HG02870 (cell line): ENCODE results near the gene FAHD2B.
A peak's percentile ranks its signal among the peaks of the same experiment; 100 is the strongest.
"Not testable (repeated sequence)": the region's sequence is repeated elsewhere in the genome, so short reads cannot be mapped to it uniquely, and the experiment has no call there.

ENCODE experiments used
- ATAC-seq: cut with Tn5 transposase; IDR thresholded peaks from one replicate; pipeline ENCODE4 v1.9.1; 2021; ENCODE audit warnings: mild to moderate bottlenecking, moderate library complexity; ENCODE audit not compliant: unreplicated experiment

Gene FAHD2B

DNA sequence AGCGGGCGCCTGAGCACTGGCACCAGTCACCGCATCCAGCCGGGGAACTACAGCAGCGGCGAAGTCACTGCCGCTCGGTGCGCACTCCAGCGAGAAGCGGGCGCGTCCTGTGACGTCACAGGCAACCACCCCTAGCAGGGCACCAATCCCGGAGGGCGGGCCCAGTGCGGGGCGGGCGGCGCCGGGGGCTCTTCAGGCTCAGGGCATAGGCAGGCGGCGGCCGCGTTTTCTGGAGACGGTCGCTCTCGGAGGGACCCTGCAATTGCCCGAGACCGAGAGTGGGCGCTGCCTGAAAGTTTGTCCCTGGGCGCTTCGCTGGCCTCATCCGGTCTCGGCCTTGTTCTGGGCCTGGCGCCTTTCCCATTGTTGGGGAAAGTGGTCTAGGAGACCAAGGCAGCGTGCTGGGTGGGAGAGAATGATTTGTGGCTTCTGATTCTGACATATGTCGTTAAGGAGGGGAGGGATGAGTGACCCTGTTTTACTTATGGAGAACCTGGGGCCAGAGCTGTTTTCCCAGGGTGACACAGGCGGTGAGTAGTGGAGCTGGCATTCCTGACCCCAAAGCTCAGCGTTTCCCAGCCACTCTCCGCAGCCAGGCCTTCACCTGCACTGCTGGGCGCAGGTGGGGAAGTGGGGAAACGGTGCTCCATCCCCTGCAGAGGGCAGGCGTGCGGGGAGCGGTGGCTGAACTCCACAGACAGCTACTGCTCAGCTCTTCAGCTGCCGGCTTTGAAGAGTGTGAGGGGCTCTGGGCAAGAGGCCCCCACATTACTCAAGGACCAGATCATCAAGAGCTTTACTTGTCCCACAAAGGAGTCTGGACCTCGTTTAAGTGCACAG, at the start of gene FAHD2B:
Gene FAHD2B (minus strand): TSS at position 111 of the 840 bp plus-strand sequence. CDS start 3,176 bp downstream, outside the sequence.
- peak; percentile 87 for ATAC-seq

DNA sequence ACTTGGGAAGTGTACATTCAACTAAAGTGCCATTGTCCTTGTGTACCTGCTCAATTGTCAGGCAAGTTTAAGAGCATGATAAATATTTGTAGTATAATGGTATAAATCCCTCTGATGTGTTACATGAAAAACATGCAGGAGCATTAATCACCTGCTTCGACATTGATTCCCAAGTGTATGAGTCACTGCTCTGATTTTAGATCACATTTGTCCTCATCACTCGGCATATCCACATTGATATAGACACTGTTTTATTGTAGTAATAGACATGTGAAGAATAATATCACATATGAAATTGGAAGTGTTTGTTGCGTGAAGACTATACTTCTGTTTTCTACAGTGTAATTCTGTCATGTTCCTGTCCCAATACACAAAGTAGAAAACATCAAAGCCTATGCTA, 49.3 kb upstream of the FAHD2B start:
- ATAC-seq, result not testable (repeated sequence)

GRCh38 chr2:97129090-97129489, 34.4 kb upstream of the FAHD2B start:
- not testable (repeated sequence) for ATAC-seq

DNA sequence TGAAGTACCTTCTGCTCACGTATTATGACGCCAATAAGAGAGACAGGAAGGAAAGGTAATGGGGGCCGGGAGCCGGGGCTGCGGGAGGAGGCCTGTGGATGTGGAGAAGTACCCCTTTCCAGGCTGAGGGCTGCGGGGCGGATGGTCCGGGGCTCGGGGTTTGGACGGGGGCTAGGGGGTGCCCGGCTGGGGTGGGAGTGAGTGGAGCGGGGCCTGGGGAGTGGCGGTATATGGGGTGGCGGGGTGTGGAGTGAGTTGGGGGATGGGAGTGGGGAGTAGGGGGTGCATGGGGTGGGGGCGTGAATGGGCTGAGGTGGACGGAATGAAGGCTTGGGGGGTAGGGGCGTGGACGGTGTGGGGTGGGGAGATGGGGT, 19.2 kb upstream of the FAHD2B start:
- not testable (repeated sequence) for ATAC-seq

- ATAC-seq, result peak; percentile 91
These were observed 18.6 kb upstream of the FAHD2B start, which contains the start of gene ANKRD36 for GRCh38 chr2:97113050-97113881. Gene ANKRD36 (plus strand): TSS chr2:97113153. CDS start chr2:97113740, 587 bp downstream.

- peak; percentile 45 for ATAC-seq
These were observed 17.8 kb upstream of the FAHD2B start for GRCh38 chr2:97112320-97113049.

DNA sequence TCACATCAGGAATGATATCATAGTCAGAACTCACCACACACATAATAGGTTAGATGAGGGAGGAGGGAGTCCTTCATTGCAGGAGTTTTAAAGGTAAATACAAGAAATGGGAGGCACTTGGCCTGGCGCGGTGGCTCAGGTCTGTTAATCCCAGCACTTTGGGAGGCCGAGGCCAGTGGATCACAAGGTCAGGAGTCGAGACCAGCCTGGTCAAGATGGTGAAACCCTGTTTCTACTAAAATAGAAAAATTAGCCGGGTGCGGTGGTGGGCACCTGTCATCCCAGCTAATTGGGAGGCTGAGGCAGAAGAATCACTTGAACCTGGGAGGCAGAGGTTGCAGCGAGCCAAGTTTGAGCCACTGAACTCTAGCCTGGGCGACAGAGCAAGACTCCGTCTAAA, 16.6 kb upstream of the FAHD2B start:
- ATAC-seq, result not testable (repeated sequence)

DNA sequence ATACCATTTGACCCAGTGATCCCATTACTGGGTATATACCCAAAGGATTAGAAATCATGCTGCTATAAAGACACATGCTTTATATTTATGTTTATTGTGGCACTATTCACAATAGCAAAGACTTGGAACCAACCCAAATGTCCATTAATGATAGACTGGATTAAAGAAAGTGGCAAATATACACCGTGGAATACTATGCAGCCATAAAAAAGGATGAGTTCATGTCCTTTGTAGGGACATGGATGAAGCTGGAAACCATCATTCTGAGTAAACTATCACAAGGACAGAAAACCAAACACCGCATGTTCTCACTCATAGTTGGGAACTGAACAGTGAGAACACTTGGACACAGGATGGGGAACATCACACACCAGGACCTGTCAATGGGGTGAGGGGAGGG, 12.2 kb upstream of the FAHD2B start:
- ATAC-seq, result not testable (repeated sequence)

DNA sequence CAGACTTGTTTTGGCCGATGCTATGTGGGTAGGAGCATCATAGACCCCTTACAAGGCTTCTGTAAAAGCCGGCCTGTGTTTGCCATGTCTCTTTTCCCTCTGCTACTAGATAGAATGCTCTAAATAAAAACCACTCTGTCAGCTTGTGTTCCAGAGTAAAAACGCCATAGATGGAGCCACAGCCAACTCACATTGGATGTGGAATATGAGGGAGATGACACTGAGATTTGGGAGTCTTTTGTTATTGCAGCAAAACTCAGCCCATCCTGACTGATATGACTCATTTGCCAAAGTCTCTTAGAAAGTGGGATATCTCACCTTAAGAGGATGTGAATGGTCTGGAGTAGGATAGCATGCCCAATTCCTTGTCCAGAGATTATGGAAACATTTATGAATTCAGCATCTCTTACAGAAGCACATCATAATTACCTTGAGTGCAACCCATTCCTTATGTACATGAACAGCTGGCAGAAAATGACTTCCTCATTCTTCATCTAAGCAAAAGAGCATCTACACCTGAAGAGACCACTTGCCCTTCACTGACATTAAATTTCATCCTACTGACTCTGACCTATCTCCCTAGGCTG, 4.2 kb upstream of the FAHD2B start:
- ATAC-seq, result not testable (repeated sequence)

DNA sequence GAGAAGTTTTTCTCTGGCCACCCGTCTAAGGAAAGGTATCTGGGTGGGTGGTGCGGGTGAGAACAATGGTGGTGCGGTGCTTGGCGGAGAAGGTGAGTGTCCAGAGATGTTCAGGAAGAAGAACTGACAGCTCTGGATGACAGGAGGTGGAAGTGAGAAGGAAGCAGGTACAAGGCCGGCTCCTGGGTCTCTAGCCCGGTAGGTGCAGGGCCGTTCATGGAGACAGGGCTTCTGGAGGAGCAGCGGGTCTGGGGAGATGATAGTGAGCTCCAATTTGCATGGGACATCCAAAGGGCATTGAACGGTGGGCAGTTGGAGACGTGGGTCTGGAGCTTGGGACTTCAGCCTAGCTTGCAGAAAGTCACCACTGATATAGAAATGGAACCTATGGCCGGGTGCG, 979 bp upstream of the FAHD2B start:
- no peak for ATAC-seq

DNA sequence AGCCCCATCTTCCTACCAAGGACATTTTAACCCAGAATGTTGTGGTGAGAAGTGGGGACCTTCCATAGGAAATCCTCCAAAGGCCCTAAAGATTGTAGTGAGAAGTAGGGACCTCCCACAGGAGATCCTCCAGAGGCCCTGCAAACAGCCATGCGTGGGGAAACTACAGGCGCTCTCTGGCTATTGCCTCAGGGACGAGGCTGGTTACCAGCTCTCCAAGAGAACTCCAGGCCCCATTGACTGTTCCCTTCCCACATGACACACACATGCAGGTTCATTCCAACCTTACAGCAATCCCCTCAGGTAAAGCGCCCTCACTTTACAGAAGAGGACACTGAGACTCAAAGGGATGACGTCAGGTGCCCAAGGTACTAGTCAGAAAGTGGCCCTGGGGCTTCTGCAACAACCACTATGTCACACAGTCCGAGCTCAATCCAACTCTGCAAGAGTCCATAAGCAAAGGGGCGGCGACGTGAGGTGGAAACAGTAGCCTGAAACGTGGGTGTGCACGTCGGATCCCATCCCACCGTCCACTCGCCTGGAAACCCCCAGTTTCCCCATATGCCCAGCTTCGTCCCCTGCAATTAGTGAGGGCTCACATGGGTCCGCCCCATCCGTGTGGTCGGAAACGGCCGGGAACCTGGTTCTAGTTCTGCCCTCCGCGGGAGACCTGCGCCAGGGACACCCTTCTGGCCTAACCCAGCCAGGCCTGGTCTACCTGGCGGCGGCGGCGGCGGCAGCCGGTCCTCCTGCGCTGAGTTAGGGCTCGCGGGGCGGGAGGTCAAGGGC, 505 bp downstream of the FAHD2B start:
- peak; percentile 40 for ATAC-seq

- ATAC-seq, result not testable (repeated sequence)
These were observed 1.7 kb downstream of the FAHD2B start for GRCh38 chr2:97092946-97093345.

DNA sequence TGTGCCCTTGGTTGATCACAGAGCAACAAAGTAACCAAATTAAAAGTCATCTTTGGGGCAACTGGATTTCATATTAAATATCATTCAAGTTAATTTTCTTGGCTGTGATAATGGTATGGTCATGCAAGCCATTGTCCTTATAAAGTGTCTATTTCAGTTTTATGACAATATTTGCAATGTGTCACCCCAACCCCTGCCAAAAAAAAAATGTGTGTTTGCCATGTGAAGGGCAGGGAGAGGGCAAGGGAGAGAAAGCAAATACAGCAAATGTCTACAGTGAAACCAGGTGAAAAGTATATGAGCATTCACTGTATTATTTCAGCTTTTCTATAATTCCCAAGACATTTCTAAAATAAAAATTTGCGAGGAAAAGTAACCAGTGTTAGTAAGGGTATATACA, 6.0 kb downstream of the FAHD2B start:
- not testable (repeated sequence) for ATAC-seq

DNA sequence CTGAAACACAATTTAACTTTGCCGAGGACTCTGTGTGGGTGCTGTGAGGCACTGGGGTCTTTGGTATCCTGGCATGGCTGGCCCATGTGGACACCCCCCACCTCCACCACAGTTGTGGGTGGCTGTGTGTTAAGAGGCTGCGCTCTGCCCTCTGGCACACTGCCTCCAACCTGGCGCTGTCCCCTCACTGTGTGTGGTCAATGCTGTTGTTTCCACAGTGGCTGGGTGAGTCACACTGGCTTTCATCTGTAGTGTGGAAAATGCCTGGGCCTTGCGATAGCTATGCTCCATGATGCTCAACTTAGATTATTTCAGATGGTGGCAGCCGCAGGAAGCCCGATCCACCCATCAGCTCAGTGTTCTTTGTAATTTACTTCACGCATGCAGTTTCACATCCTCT, 9.6 kb downstream of the FAHD2B start:
- ATAC-seq, result not testable (repeated sequence)

GRCh38 chr2:97083516-97083915, 11.2 kb downstream of the FAHD2B start:
- not testable (repeated sequence) for ATAC-seq

DNA sequence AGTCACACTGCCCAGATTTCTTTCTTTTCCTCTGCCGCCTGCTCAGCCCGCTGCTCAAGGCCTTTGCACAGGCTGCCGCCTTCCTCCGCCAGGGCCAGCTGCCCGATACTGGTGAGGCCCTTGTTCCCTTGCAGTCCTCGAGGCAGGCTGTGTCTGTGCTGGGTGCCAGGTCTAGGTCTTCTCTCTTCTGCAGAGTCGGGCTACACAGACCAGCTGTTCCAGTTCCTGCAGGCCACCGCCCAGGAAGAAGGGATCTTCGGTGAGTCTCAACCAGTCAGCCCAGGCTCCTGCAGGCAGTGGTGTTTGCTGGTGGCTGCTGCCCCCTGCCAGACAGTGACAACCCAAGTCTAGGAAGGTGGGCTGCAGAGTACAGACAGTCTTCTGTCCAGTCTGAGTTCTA, 12.5 kb downstream of the FAHD2B start:
- not testable (repeated sequence) for ATAC-seq

DNA sequence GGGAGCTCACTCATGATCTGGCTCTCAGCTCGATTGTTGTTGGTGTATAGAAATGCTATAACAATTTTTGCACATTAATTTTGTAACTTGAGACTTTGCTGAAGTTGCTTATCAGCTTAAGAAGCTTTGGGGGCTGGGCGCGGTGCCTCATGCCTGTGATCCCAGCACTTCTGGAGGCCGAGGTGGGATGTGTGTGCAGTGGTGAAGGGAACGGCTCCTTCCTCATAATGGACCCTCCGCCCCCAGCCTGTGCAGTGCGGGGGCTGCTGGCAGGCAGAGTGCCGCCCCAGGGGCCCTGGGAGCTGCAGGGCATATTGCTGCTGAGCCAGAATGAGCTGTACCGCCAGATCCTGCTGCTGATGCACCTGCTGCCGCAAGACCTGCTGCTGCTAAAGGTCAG, 13.8 kb downstream of the FAHD2B start:
- ATAC-seq, result not testable (repeated sequence)

GRCh38 chr2:97077213-97077612, 17.5 kb downstream of the FAHD2B start:
- not testable (repeated sequence) for ATAC-seq

DNA sequence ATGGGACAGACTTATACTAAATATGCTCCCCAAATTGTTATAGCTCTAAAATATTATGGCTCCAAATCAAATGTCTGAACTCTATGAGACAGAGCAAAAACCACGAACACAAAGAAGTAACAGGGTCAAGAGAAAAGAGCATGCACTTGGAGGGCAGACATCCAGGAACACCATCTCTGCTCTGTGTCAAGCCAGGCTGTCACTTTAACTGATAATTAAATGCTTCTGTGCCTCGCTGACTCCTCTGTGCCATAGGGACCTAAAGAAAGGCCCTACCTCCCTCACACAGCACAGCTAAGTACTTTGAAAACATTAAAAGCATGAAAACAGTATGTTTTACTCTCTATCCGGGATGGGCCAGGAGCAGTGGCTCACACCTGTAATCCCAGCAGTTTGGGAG, 23.8 kb downstream of the FAHD2B start:
- ATAC-seq, result not testable (repeated sequence)

GRCh38 chr2:97068722-97069121, 26.0 kb downstream of the FAHD2B start:
- ATAC-seq, result not testable (repeated sequence)
